HG03342 (cell line): Measurements from ENCODE around the gene KIFAP3.
A peak's percentile ranks its signal among the peaks of the same experiment; 100 is the strongest.

Experiments used
- ATAC-seq: cut with Tn5 transposase; IDR thresholded peaks from one replicate; pipeline ENCODE4 v1.9.1; 2021; ENCODE audit warnings: mild to moderate bottlenecking, moderate library complexity; ENCODE audit not compliant: unreplicated experiment

Gene KIFAP3

DNA sequence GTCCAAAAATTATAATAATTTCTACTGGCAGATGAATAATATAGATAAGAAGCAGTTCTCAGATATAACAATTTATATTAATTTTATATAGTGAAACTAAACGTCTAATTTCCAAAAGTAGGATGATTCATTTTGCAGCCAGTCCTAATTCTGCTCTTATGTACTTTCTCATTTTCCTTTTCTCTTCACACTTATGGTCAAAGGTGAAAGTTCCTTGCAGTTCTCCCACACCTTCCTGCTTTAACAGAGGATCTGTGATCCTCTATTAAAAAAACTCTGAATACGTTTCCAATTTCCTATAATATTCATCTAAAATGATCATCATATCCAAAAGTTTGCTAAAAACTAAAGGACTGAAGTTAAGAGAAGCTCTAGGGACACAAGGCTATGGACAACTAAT, 78.5 kb downstream of the KIFAP3 start:
- no peak for ATAC-seq

DNA sequence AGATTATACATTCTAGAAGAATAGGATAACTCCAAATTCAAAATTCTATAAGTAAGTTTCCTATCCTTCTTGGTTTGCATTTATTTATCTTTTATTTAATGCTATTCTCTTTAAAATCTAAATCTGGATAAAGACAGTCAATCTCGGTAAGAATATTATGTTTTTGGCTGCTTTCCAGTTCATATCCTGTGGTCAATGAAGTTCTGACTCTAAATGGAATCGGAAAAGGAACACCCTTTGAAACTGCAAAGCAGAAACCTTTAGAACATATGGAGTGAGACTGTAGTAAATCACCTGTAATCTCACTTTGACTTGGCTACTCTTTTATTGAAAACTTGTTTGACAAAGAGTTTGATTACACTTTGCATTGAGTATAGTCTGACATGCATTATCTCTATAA, 85.2 kb downstream of the KIFAP3 start:
- ATAC-seq, result no peak

DNA sequence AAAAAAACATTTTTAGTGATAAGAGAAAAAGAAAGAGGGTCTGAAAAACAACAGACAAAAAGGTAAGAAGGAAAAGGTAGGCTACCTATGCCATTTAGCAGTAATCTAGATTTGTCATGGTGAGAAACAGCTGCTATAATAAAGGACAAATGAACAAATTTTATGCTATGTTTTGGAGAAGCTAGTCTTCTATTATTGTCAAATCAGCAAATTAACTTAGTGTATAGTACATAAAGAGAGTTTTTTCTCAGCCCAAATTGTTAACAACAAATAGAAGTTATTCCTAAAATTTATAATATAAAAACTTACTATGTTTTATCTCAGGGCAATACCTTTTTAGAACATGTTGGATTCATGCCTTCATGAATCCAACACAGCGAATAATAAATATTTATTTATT, 88.7 kb downstream of the KIFAP3 start:
- no peak for ATAC-seq

DNA sequence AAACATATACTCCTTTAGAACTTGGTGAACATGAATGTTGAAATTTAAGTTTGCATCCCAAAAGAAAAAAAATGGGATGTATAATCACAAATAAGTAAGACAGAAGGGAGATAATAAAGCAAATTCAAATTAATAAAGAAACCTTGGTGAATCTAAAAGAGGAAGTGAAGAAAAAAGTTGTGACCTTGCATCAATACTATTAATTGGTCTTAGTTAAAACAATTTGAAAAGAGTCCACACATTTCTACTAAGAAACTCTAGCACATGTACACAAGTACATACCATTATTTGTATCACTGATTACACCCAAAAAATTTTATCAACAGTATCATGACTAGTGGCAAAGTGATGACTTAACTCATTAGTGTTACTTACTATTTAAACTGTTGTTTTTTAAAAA, 100.4 kb downstream of the KIFAP3 start:
- no peak for ATAC-seq

DNA sequence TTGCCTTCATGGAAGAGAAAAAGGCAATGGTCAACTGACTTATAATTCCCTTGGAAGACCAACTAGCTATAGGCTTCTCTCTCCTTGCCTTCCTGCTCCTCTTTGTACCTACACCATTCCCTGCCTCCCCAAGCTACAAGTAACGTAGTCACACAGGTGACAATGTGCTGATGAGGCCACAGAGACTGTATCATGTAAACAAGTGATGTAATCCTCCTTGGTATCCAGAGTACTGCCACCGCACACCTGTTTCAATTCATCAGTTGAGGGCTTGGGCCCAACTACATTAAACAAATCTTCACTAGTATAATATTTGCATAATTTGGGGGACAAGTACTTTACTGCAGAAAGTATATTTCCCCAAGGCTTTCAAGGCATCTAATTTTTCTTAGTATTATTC, 104.4 kb downstream of the KIFAP3 start:
- ATAC-seq, result no peak

DNA sequence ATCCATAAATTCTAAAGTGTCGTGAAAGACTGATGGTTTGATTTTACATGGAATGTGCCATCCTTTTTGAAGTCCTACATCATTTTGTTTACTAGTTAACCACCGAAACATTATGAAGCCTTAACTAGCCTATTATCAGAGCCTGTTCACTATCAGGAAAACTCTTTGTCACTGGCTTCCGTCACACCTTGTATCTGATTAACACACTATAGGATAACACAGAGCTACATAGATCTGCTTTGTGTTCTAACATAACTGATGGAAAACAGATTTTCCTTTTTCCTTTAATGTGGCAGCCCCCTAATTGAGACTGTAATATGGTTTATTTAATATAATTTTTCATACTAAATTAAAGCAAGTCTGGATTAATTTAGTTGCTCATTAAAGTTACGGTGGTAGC, 106.3 kb downstream of the KIFAP3 start:
- ATAC-seq, result no peak

DNA sequence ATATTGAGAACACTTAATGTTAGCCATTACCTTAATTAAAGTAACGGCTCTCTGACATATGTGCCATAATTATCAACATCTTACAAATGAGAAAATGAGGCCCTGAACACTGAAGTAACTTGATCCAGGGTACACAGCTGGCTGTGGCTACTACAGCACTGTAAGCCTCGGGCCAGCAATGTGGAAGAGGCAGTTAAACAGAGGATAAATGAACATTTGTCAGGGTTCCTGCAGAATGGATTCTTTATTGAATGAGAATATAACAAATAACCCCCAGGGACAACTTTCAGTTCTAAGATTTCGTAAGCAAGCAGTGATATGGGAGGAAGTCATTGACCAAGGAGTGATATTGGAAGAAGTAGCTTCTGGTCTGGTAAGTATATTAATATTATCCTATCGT, 110.3 kb downstream of the KIFAP3 start:
- no peak for ATAC-seq

DNA sequence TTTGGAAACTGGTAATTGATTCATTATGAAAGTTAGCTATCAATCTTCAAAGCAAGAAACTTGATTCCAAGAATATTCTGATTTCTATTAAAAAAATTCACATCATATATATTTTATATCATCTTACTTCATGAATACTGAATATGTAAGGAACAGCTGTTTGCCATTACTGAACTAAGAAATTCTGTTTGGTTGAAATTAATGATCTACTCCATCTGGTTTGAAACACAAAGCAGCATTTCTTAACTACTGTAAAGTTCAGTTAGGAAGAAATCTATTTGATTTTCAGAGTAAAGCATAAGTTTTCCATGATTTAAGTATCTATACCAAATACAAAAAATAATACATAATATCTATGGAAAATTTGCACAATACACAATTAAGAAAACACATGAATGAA, 114.8 kb downstream of the KIFAP3 start:
- ATAC-seq, result no peak

DNA sequence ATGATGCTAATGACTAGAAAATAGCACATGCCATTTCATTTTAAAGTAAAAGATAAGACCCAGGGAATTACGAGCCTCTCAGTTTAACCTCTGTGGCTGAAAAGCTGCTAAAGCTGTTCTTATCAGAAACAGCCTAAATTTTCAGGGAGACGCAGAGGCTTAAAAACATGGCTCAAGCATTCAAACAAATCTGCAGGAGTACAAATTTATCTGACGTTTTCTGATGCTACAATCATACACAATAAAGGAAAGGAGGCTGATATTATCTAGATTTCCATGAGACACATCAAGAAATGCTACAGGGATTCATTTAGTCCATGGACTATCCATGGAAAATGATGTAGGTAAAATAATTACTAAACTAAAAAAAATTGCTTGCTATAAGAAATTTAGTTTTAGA, 115.5 kb downstream of the KIFAP3 start:
- no peak for ATAC-seq

DNA sequence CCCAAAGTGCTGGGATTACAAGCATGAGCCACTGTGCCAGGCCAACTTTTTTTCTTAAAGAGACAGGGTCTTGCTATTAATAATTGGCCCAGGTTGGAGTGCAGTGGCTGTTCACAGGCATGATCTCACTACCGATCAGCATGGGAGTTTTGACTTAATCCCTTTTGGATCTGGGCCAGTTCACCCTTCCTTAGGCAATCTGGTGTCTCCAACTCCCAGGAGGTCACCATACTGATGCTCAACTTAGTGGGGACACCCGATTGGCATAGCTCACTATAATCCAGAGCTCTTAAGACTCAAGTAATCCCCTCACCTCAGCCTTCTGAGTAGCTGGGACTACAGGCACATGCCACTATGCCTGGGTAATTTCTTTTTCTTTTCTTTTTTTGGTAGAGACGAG, 116.6 kb downstream of the KIFAP3 start:
- ATAC-seq, result no peak

DNA sequence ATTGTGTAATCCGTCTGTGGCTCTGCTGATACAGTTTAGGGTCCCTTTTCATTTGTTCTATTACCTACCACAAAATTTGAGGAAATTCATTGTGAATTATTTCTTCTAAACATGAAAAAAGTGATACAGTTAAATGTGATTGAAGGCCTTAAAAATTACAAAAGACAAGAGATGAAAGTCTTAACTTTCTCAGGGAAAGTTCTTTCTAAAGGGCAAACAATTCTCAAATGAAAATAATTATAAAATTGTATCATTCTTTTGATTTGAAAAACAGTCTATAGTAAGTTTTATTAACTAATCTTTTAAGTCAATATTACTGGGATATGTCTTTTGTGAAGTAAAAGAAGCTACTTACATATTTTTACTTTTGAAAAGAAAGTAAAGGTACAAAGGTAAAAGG, 123.4 kb downstream of the KIFAP3 start:
- ATAC-seq, result no peak

DNA sequence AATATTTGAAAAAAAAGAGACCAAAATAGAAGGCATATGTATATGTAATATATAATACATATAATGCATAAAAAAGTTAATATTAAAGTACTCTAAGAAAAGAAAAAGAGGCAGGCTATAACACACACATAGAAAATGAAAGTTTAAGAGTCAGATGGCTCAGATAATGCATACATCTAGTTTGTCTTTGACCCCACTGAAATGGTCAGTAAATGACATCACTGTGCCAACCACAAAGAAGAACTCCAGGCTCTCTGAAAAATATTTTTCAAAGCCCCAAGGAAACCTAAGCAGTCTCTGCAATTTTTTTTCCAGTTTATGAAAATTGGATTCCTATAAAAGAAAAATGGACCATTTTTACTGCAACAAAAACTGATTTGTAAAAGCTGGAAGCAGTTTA, 125.4 kb downstream of the KIFAP3 start:
- no peak for ATAC-seq

DNA sequence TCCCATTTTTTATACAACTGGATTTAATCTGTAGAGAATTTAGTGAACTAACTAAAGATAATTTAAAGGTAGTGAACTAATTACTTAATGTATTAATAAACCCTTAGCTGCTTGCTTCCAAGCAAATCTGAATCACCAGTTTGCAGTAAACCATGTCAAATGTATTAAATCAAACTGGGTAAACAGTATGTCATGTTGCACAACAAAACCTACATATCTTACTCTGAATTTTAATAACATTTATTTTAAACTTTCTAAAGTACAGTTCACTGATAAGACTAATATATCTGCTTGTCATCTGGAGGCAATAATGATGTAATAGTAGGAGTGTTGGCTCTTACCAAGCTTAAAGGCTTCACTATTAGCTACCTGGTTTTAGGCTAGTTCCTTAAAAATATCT, 128.3 kb downstream of the KIFAP3 start:
- ATAC-seq, result no peak

DNA sequence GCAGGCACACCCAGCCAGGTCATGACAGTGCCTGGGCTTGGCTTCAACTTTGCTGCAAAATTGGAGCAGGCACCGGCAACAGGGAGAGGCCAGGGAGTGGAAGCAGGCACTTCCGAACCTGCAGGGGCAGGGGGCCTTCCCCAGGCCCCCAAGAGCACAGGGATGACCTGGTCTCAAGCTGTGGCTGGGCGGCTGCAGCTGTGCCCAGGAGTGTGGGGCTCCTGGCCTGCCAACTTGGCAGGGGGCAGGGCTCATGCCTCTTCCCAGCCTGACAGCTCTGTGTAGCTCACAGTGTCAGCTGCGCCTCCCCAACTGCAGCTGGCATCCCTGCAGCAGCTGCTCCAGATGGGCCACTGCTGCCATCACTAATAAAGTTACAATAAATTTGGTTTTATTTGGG, 129.3 kb downstream of the KIFAP3 start:
- no peak for ATAC-seq

DNA sequence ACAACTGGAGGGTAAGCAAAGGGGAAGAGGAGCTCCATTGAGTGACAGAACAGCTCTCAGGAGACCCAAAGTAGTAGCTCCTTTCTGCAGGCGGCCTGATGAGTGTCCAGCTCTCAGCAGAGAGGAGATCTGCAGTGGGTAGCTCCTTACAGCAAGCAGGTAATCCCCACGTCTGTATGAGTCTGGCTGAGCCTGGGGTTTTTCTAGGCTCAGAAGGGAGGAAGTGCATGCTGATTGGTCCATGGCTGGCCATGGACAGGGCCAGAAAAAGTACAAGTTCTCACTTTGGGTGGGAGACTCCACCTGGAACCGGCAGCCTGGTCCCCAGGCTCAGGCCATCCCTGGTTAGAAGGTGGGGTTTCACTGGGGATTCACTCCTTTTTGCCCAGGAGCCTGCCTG, 129.9 kb downstream of the KIFAP3 start:
- ATAC-seq, result no peak

DNA sequence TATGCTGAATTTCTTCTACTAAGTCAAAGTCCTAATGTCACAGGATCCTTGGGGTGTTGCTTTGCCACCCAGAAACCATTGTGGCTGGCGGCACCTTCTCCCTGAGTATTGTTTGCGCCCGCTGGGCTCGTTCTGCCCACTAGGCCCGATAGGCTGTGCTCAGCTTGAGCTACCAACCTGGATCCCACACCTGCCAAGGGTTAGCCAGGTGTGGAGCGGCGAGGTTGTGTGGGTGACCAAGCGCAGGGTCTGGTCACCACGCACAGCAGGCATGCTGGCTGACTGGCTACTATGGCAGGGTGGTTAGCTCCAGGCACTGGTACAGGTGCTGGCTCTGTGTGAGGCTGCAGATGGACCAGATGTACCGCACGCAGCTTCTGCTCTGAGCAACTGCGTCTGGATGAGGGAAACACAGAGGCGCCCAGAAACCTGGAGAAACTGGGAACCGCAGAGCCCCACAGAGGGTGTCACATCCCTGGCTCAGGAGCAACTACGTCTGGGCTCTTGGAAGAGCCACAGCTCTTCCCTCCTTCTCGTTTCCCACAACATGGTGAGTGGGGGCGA, 130.4 kb downstream of the KIFAP3 start:
- ATAC-seq, result no peak

DNA sequence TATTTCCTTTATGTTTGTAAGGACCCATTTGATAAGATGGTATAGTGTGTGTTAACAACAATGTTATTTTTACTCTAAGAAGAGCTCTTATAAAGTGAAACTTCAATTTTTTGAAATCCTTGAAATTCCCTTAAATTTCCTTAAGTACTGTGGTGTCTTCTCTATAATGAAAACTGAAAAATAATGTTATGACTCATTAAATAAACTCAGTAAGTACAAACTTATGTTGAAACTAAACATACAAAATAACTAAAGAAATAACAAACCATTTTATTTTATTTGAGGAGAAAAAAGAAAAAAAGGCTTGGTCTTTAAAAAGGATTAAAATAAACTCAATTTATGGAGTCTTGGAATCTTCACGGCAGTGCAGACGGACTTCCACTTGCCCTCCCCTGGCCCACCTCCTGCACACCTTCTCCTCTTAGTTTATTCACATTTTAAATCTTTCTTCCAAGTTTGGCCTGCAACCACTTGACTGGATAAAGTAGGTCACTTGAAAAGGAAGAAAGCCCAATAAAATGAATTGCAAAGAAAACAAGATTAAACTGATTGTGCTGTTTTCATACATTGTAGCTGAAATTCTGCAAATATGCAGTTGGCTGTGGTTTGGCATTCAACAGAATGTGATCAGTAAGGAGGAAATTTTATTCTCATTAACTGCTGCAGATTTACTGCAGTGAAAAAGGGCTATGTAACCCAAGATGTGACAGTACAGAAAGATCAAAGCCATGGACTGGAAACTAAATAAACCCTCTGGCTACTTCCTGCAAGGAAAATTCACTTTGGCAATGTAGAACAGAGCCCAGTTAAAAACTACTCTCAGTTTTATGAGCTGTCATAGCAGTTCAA, 132.3 kb downstream of the KIFAP3 start:
- ATAC-seq, result no peak

DNA sequence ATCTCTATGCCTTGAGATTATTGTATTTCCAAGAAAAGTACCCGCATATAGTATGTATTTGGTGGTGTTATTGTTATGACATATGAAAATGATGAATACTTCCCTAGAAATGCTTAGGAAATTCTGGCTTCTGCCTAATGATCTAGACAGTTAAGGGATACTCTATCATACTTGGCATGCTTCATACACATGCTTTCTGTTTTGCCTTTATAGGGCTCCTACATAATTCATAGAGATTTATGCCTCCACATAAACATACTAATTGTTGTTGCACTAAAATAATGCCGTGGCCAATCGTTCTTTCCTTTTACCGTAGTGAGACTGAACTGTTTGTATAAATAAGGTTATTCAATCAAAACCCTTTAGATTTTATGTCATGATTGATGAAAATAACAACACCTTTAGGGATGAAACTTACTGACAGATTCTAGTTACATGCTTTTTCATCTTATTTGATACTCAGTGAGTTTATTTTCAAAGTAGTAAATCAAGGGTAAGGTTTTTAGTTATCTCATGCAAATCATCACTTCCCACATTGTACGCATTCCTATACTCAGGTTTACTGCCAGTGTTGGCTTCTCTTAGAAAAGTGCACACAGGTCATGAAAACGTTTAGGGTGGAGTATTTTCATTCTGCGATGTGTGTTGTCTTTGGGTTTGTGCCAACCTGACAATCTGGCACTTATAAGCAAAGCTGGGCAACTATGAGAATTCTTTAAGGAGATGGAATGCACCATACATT, 140.3 kb downstream of the KIFAP3 start:
- ATAC-seq, result no peak

DNA sequence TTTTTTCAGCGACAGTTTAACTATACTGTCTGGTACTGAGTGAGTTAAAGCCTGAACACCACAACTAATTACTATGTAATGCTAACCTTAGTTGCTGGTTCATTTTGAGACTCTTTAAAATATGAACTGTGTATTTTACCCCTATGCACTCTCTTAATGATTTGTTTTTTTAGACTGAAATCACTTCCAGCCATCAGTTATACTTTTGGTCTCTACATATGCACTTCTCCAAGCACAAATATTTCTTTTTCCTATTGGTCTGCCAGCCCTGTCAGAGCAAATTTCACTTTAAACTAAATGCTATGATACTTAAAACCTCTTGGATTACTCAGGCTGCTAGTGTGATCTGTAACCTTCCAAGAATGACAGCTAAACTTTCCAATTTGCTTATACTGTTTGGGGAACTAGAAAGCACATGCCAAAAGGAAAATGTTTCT, 142.7 kb downstream of the KIFAP3 start:
- no peak for ATAC-seq

DNA sequence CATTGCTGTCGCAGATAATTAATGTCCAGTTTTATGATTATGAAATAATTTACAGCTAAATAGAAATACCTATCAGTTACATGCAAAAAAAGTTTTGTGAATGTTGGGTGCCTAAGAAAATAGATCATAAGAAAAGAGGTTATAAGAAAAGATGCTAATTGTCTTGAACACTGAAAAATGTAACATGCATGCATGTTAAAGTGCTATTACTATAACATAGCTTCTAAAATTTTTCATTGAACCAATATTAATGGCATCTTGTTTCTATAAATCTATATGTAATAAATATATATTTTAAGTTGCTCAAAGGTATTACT, 145.3 kb downstream of the KIFAP3 start:
- no peak for ATAC-seq

DNA sequence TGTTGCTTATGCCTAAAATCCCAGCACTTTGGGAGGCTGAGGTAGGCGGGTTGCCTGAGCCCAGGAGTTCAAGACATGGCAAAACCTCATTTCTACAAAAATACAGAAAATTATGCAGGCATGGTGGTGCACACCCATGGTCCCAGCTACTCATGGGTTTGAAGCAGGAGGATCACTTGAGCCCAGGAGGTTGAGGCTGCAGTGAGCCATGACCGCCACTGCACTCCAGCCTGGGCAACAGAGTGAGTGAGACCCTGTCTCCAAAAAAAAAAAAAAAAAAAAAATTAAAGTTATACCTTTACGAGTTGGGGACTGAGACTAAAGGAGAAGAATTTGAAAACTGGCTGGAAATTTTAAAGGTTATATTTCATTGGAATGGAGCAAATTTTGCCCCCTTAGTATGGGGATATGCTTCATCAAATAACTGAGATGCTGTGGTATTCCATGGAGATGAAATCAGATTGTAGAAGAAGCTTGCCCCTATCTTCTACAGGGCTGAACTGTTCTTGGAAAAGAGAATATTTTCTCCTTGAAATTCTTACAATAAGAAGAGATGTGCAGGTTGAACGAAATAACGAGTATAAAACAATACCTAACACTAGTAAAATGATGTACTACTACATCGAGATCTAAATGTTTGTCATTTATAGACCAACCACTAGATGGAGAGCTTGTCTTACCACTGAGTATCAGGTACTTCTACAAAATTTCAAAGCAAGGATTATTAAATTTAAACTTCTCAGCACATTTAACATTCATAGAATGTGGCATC, 145.9 kb downstream of the KIFAP3 start:
- peak; percentile 70 for ATAC-seq
